ENCODE data around the gene S100Z. TPM values are rescaled to one million over a fixed set of nuclear protein-coding genes. Genes with fewer than 3 reads are reported as not detected.
"Not testable (repeated sequence)": the region's sequence is repeated elsewhere in the genome, so short reads cannot be mapped to it uniquely, and the experiment has no call there.

S100Z gene
- polyA plus RNA-seq, 1 donor from 2014 or later, result 5.3 TPM

DNA sequence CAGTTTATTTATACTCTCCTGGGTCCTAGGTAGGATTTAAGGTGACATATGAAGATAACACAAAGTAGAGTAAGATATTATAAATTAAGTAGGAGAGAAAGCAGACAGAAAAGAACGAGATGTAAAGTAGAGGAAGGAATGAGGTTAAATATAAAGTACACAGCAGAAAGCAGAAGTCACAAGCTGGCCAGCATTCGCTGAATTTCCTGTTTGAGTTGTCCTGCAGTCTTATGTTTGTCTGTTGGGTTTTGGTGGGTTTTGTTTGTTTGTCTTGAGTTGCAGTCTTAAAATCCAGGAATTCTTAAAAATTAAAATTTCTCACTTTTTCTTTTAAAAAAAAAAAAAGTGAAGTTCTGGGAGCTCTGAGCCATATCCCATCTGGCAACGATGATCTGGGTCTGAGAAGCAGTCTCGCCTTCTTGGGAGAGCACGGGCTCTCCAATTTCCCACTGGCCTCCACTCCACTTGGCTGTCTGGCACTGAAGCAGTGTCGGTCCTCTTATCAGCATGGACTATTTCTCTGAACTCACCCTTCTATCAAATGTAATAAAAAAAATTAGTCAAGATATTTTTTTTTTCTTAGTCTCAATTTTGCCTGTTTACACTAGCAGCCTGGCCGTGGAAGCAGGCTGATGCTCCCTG is 2.0 kb downstream of the S100Z start:
- Mint-ChIP-seq H3K9me3 (peaks cover 0 to 5% (median 0%) of the 10 kb centered on the region in 3 donors), H3K27ac (peak overlapping the region in 2 of 3 donors; percentile 25 to 47), H3K4me3 (peak overlapping the region in 3 of 4 donors; percentile 54 to 90 (median 63)), H3K36me3 (peaks cover 9% of the 10 kb centered on the region), H3K4me1 (peaks cover 28 to 46% (median 41%) of the 10 kb centered on the region in 3 donors), H3K27me3 (peaks cover 1% of the 10 kb centered on the region)

GRCh38 chr5:76852772-76853171 is 3.0 kb downstream of the S100Z start:
- H3K27me3 Mint-ChIP-seq, result peaks cover 1% of the 10 kb centered on the region
- peaks cover 28 to 46% (median 41%) of the 10 kb centered on the region in 3 donors for H3K4me1 Mint-ChIP-seq
- peaks cover 9% of the 10 kb centered on the region for H3K36me3 Mint-ChIP-seq
- H3K27ac Mint-ChIP-seq, result peak overlapping the region in 1 of 3 donors; percentile 54
- peaks cover 0 to 5% (median 0%) of the 10 kb centered on the region in 3 donors for H3K9me3 Mint-ChIP-seq
- H3K4me3 Mint-ChIP-seq, result peak overlapping the region in 1 of 4 donors; percentile 48

- H3K27me3 Mint-ChIP-seq, H3K9me3 Mint-ChIP-seq, H3K36me3 Mint-ChIP-seq: not testable (repeated sequence)
- Mint-ChIP-seq H3K4me3 (peak overlapping the region in 1 of 4 donors; percentile 46), H3K4me1 (peaks cover 28 to 46% (median 41%) of the 10 kb centered on the region in 3 donors), H3K27ac (peak overlapping the region in 1 of 3 donors; percentile 16)
Observed at GRCh38 chr5:76853741-76854140, 3.9 kb downstream of the S100Z start.

DNA sequence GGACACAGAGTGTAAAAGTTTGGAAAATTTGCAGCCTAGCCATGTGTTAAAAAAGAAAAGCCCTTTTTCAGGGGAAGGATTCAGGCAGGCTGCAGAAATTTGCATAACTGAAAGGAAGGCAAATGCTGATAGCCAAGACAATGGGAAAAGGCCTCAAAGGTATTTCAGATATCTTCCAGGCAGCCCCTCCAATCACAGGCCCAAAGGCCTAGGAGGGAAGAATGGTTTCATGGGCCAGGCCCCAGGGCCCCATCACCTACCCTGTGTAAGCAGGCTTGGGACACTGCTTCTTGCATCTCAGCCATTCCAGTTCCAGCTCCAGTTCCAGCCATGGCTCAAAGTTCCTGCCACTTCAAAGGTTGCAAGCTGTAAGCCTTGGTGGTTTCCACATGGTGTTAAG is 4.8 kb downstream of the S100Z start:
- peaks cover 28 to 46% (median 41%) of the 10 kb centered on the region in 3 donors for H3K4me1 Mint-ChIP-seq
- H3K27me3 Mint-ChIP-seq, result peaks cover 1% of the 10 kb centered on the region
- no peak overlapping the region for H3K27ac Mint-ChIP-seq
- H3K36me3 Mint-ChIP-seq, result peaks cover 9% of the 10 kb centered on the region
- H3K9me3 Mint-ChIP-seq, result peaks cover 0 to 5% (median 0%) of the 10 kb centered on the region in 3 donors
- H3K4me3 Mint-ChIP-seq, result no peak overlapping the region

DNA sequence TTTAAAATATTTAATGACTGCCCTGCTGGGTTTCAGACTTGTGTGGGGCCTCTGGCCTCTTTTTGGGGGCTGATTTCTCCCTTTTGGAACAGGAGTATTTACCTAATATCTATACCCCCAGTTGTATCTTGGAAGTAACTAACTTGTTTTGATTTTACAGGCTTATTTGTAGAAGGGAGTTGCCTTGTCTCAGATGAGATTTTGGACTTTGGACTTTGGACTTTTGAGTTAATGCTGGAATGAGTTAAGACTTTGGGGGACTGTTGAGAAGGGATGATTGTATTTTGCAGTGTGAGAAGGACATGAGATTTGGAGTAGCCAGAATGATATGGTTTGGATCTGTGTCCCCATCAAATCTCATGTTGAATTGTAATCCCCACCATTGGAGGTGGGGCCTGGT is 5.7 kb downstream of the S100Z start:
- not testable (repeated sequence) for H3K9me3 Mint-ChIP-seq, H3K36me3 Mint-ChIP-seq, H3K27me3 Mint-ChIP-seq
- Mint-ChIP-seq H3K27ac (peak overlapping the region in 2 of 3 donors; percentile 6 to 46), H3K4me1 (peaks cover 28 to 40% (median 39%) of the 10 kb centered on the region in 3 donors), H3K4me3 (peak overlapping the region in 3 of 4 donors; percentile 23 to 79 (median 28))

- Mint-ChIP-seq H3K9me3 (peaks cover 0 to 5% (median 0%) of the 10 kb centered on the region in 3 donors), H3K4me3 (peak overlapping the region in 2 of 4 donors; percentile 28 to 79), H3K27me3 (no peaks in the 10 kb centered on the region), H3K27ac (peak overlapping the region in 2 of 3 donors; percentile 6 to 46), H3K4me1 (peaks cover 28 to 38% (median 37%) of the 10 kb centered on the region in 3 donors), H3K36me3 (peaks cover 6% of the 10 kb centered on the region)
Observed at GRCh38 chr5:76855961-76856360, 6.1 kb downstream of the S100Z start.

- H3K27me3 Mint-ChIP-seq, H3K36me3 Mint-ChIP-seq, H3K4me3 Mint-ChIP-seq, H3K27ac Mint-ChIP-seq, H3K9me3 Mint-ChIP-seq: not testable (repeated sequence)
- peaks cover 19 to 29% (median 29%) of the 10 kb centered on the region in 3 donors for H3K4me1 Mint-ChIP-seq
Observed at GRCh38 chr5:76856800-76857199, 7.0 kb downstream of the S100Z start.

DNA sequence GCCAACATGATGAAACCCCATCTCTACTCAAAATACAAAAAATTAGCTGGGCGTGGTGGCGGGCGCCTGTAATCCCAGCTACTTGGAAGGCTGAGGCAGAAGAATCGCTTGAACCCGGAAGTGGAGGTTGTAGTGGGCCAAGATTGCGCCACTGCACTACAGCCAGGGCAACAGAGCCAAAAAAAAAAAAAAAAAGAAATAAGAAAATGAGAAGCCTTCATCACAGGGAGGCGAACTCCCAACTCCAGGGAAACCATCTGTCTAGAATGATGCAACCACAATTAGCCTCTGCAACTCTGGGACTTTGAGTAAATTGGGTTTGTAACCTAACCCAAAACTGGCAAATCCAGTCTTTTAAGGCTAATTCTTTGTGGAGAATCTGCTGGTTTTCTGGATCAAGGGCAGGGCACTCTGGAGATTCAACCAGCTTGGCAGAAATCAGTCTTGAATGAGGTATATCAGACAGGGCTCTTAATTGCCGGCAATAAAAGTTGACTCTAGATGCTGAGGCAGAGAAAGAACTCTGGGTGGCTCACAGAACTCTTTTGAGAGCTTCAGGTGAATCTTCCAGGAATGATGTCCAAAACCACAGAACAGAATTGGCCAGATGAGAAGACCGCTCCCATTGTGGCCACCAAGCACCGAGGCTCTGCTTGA is 9.9 kb downstream of the S100Z start:
- Mint-ChIP-seq H3K27ac (no peak overlapping the region), H3K27me3 (no peaks in the 10 kb centered on the region), H3K4me1 (peaks cover 11 to 15% (median 11%) of the 10 kb centered on the region in 3 donors), H3K36me3 (peaks cover 3% of the 10 kb centered on the region), H3K9me3 (peaks cover 0 to 5% (median 0%) of the 10 kb centered on the region in 3 donors), H3K4me3 (no peak overlapping the region)

GRCh38 chr5:76861612-76862011 is 11.8 kb downstream of the S100Z start:
- H3K4me1 Mint-ChIP-seq, result peaks cover 0 to 2% (median 2%) of the 10 kb centered on the region in 3 donors
- no peaks in the 10 kb centered on the region for H3K36me3 Mint-ChIP-seq
- H3K27me3 Mint-ChIP-seq, result no peaks in the 10 kb centered on the region
- no peak overlapping the region for H3K27ac Mint-ChIP-seq
- no peak overlapping the region for H3K4me3 Mint-ChIP-seq
- no peaks in the 10 kb centered on the region for H3K9me3 Mint-ChIP-seq

- no peaks in the 10 kb centered on the region for H3K9me3 Mint-ChIP-seq
- peaks cover 0 to 2% (median 1%) of the 10 kb centered on the region in 3 donors for H3K4me1 Mint-ChIP-seq
- H3K36me3 Mint-ChIP-seq, result no peaks in the 10 kb centered on the region
- H3K4me3 Mint-ChIP-seq, result no peak overlapping the region
- no peaks in the 10 kb centered on the region for H3K27me3 Mint-ChIP-seq
- no peak overlapping the region for H3K27ac Mint-ChIP-seq
Observed at GRCh38 chr5:76863001-76863400, 13.2 kb downstream of the S100Z start.

DNA sequence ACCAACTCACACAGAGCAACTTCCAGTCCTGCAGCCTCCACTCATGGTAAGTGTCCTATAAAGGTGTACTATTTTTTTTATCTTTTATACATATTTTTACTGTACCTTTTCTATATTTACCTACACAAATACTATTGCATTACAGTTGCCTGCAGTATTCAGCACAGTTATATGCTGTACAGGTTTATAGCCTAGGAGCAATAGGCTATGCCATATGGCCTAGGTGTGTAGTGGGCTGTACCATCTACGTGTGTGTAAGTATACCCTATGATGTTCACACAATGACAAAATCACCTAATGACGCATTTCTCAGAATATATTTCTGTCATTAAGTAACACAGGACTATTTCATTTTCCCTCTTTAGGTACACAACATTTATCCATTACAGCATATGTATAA is 16.7 kb downstream of the S100Z start:
- no peaks in the 10 kb centered on the region for H3K27me3 Mint-ChIP-seq
- peaks cover 0 to 4% (median 3%) of the 10 kb centered on the region in 3 donors for H3K4me1 Mint-ChIP-seq
- H3K36me3 Mint-ChIP-seq, result no peaks in the 10 kb centered on the region
- no peak overlapping the region for H3K4me3 Mint-ChIP-seq
- H3K27ac Mint-ChIP-seq, result no peak overlapping the region
- H3K9me3 Mint-ChIP-seq, result no peaks in the 10 kb centered on the region

- H3K36me3 Mint-ChIP-seq, result no peaks in the 10 kb centered on the region
- no peaks in the 10 kb centered on the region for H3K27me3 Mint-ChIP-seq
- no peak overlapping the region for H3K27ac Mint-ChIP-seq
- H3K4me3 Mint-ChIP-seq, result no peak overlapping the region
- peaks cover 0 to 4% (median 3%) of the 10 kb centered on the region in 3 donors for H3K4me1 Mint-ChIP-seq
- no peaks in the 10 kb centered on the region for H3K9me3 Mint-ChIP-seq
Observed at GRCh38 chr5:76867038-76867437, 17.2 kb downstream of the S100Z start.

- Mint-ChIP-seq H3K9me3 (no peaks in the 10 kb centered on the region), H3K27ac (no peak overlapping the region), H3K4me1 (peaks cover 0 to 6% (median 3%) of the 10 kb centered on the region in 3 donors), H3K4me3 (peak overlapping the region in 1 of 4 donors; percentile 79), H3K27me3 (no peaks in the 10 kb centered on the region), H3K36me3 (no peaks in the 10 kb centered on the region)
Observed at GRCh38 chr5:76867827-76868693, 18.2 kb downstream of the S100Z start.

- Mint-ChIP-seq H3K27ac (no peak overlapping the region), H3K27me3 (no peaks in the 10 kb centered on the region), H3K36me3 (no peaks in the 10 kb centered on the region), H3K4me3 (no peak overlapping the region), H3K9me3 (no peaks in the 10 kb centered on the region), H3K4me1 (peaks cover 9 to 16% (median 10%) of the 10 kb centered on the region in 3 donors)
Observed at GRCh38 chr5:76870046-76870445, 20.2 kb downstream of the S100Z start.

DNA sequence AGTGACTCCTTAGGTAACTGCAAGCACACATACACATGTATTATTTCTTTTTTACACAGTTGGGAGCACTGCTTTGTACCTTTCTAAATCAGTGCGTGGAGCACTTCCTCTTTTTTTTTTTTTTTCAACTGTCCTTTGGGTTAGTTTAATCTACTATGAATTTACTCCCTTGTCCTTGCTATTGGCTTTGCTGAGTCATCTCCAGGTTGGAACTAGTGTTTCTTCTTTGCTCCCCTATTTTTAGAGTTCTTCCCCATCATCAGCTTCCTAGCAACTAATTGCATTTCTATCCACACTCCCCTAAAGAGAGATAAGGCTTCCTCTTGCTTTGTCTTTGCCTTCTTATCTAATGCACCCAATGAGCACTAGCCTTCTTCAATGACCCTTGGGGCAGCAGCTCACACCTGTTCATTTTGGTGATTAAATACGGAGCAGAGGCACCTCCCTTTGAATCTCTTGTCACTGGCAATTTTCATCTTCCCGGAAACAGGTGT is 24.3 kb downstream of the S100Z start:
- peak overlapping the region; percentile 55 to 95 (median 63) for H3K4me3 Mint-ChIP-seq
- no peaks in the 10 kb centered on the region for H3K27me3 Mint-ChIP-seq
- peaks cover 16 to 21% (median 20%) of the 10 kb centered on the region in 3 donors for H3K4me1 Mint-ChIP-seq
- peak overlapping the region; percentile 23 to 95 (median 65) for H3K27ac Mint-ChIP-seq
- H3K9me3 Mint-ChIP-seq, result no peaks in the 10 kb centered on the region
- H3K36me3 Mint-ChIP-seq, result no peaks in the 10 kb centered on the region
